Naive thymus-derived CD4-positive, alpha-beta T cell (primary cell): ENCODE measurements around the gene TRIM15. TPM values are rescaled to one million over a fixed set of nuclear protein-coding genes. Genes with fewer than 3 reads are reported as not detected.

Source experiments
- ATAC-seq: fragments of 150-1000 bp; cut with Tn5 transposase; 2 replicates; pipeline ENCODE4 v1.10.0; 2021; ENCODE audit warnings: mild to moderate bottlenecking, moderate library complexity
- CTCF ChIA-PET: fragments of 350-600 bp; sonication (Branson Sonifier 250); formaldehyde crosslinking; loops from one replicate; lab custom pipeline; 2021; ENCODE audit warnings: antibody characterized with exemption; lab: Charles Lee
- POLR2A ChIA-PET: fragments of 350-600 bp; sonication (Branson Sonifier 250); formaldehyde crosslinking; loops from one replicate; lab custom pipeline; 2021; ENCODE audit warnings: antibody characterized with exemption, inconsistent platforms; lab: Charles Lee
- DNase-seq, 9 donors: peaks; one replicate each; pipeline versions ENCODE4 v3.0.0 to v3.0.0-alpha.2; 2020 to 2022; ENCODE audit warnings: mixed read lengths in 1 of 9
- H3K27ac ChIP-seq: one replicate; pipeline ENCODE4 v1.7.0; 2013; ENCODE audit warnings: mild to moderate bottlenecking, low read depth, low read length, moderate library complexity
- H3K27me3 ChIP-seq, 2 donors: one replicate each; pipeline ENCODE4 v1.7.0; 2013; ENCODE audit warnings: low read length in 2 of 2, mild to moderate bottlenecking in 2 of 2, moderate library complexity in 2 of 2; ENCODE audit not compliant: control insufficient read depth in 2 of 2, insufficient read depth in 2 of 2
- H3K36me3 ChIP-seq, 3 experiments: 1 replicate in 2 of 3; 2 replicates in 1 of 3; pipeline ENCODE4 v1.7.0; 2013; ENCODE audit warnings: low read length in 3 of 3, mild to moderate bottlenecking in 3 of 3, moderate library complexity in 1 of 3; ENCODE audit not compliant: insufficient read depth in 3 of 3, control insufficient read depth in 2 of 3
- H3K4me1 ChIP-seq, 2 donors: one replicate each; pipeline ENCODE4 v1.7.0; 2013; ENCODE audit warnings: low read length in 2 of 2, mild to moderate bottlenecking in 2 of 2, moderate library complexity in 1 of 2; ENCODE audit not compliant: control insufficient read depth in 2 of 2, insufficient read depth in 2 of 2
- H3K4me3 ChIP-seq: 2 replicates; pipeline ENCODE4 v1.7.0; 2013; ENCODE audit warnings: mild to moderate bottlenecking, low read length
- H3K9me3 ChIP-seq, 3 experiments: 1 replicate in 2 of 3; 2 replicates in 1 of 3; pipeline ENCODE4 v1.7.0; 2013; ENCODE audit warnings: low read length in 3 of 3; ENCODE audit not compliant: control insufficient read depth in 2 of 3
- H3K27ac Mint-ChIP-seq, 9 donors: one replicate each; pipeline ENCODE4 v1.8.0; 2020 to 2022; ENCODE audit warnings: mixed read lengths in 9 of 9, mild to moderate bottlenecking in 8 of 9, moderate library complexity in 5 of 9, inconsistent platforms in 2 of 9
- H3K27me3 Mint-ChIP-seq, 5 donors: one replicate each; pipeline ENCODE4 v1.8.0; 2021 to 2022; ENCODE audit warnings: mixed read lengths in 5 of 5, mild to moderate bottlenecking in 1 of 5
- H3K36me3 Mint-ChIP-seq, 5 donors: one replicate each; pipeline ENCODE4 v1.8.0; 2020 to 2022; ENCODE audit warnings: mixed read lengths in 5 of 5, mild to moderate bottlenecking in 3 of 5, inconsistent platforms in 1 of 5
- H3K4me1 Mint-ChIP-seq, 7 donors: one replicate each; pipeline ENCODE4 v1.8.0; 2020 to 2022; ENCODE audit warnings: mixed read lengths in 7 of 7, mild to moderate bottlenecking in 3 of 7, inconsistent platforms in 1 of 7
- H3K4me3 Mint-ChIP-seq, 10 donors: one replicate each; pipeline ENCODE4 v1.8.0; 2020 to 2022; ENCODE audit warnings: mild to moderate bottlenecking in 10 of 10, mixed read lengths in 10 of 10, moderate library complexity in 6 of 10, inconsistent platforms in 2 of 10
- H3K9me3 Mint-ChIP-seq, 11 donors: one replicate each; pipeline ENCODE4 v1.8.0; 2020 to 2022; ENCODE audit warnings: mixed read lengths in 11 of 11, mild to moderate bottlenecking in 4 of 11, inconsistent platforms in 1 of 11, moderate library complexity in 1 of 11
- intact Hi-C, 2 donors: fragments of 100-400 bp; cut with micrococcal nuclease; formaldehyde crosslinking; loops; one replicate each; pipeline ENCODE4 v1.15.1; 2023
- polyA plus RNA-seq, 2 donors: library from polyadenylated mRNA; unstranded; fragments of 300-500 nt; fragmentation: Illumina TruSeq; gene quantifications; one replicate each; pipeline ENCODE4 v1.2.3, GENCODE V29; 2021
- total RNA-seq, 6 experiments: library from RNA in 5 of 6; stranded (reverse) in 5 of 6; gene quantifications; 1 replicate in 5 of 6; 2 replicates in 1 of 6; pipeline ENCODE4 v1.2.3 and lab custom pipeline; 2021 to 2026

The TRIM15 gene
- total and polyA plus RNA-seq, 7 experiments from 2014 or later: 0.46 TPM; not detected in 6

DNA sequence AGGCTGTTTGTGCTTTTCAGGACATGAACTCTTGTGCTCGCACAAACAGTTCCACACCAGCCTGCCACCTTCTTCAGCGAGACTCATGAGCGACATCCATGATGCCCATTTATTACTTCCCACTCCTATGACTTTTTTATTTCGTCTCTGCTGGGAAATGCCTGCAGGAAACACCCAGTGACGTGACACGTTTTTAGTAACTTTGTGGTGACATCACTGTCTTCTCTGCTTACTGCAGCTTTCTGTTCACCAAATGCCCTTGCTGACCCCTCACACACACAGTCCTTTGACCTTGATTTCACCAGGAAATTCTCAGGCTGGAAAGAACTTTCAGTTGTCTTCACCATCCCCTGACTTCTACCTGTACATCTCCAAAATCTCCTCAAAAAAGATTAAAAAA, 18.5 kb upstream of the TRIM15 start:
- no peak overlapping the region for H3K4me3 Mint-ChIP-seq
- ATAC-seq (no peak), DNase-seq (no peak)
- Histone ChIP-seq H3K27ac (no peak overlapping the region), H3K4me1 (no peaks in the 10 kb centered on the region), H3K9me3 (no peaks in the 10 kb centered on the region), H3K4me3 (no peak overlapping the region), H3K36me3 (no peaks in the 10 kb centered on the region), H3K27me3 (no peaks in the 10 kb centered on the region)
- H3K36me3 Mint-ChIP-seq: no peaks in the 10 kb centered on the region
- peaks cover 0 to 2% (median 0%) of the 10 kb centered on the region in 11 donors for H3K9me3 Mint-ChIP-seq
- CTCF ChIA-PET: no interaction called here
- peaks cover 0 to 4% (median 0%) of the 10 kb centered on the region in 7 donors for H3K4me1 Mint-ChIP-seq
- no peak overlapping the region for H3K27ac Mint-ChIP-seq
- peaks cover 31 to 48% (median 36%) of the 10 kb centered on the region in 5 donors for H3K27me3 Mint-ChIP-seq
- intact Hi-C loops: no loop called here
- POLR2A ChIA-PET: interaction anchor here (0.7 kb wide), 1 partner anchor 160 kb away, joined by 3 read pairs; no protein-coding TSS in a partner anchor

DNA sequence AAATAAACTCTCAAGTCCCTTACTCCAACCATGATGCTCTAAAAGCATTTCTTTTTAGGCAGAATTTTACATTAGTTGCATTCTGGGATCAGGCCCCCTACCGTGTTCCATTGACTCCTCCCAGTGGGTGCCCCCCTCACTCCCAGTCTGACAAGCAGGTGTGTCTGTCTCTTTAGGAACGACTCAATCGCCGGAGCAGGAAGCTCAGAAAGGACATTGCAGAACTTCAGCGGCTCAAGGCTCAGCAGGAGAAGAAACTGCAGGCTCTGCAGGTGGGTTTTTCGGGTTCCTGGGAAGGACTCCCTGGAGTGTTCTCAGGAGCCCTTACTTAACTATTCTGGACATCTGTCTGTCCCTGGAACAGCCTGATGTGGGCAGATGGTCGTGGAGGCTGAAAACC, 17.5 kb upstream of the TRIM15 start:
- no peak overlapping the region for H3K27ac ChIP-seq

DNA sequence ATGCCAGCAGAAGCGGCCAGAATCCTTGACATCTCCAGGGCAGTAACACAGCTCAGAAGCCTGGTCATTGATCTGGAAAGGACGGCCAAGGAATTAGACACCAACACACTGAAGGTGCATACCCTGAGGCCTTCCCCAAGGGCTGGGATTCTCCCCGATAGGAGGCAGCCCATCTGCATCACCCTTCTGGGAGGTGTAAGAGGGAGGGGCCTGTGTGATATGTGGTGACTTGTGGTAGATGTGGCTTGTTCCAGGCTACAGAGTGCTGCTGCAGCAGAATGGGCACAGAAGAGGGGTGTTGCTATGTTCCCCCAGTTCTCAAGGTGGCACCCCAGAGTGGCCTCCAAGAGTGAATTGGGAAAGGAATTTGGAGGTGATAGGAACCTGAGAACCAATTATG, 16.2 kb upstream of the TRIM15 start:
- Histone ChIP-seq H3K27me3 (no peaks in the 10 kb centered on the region), H3K4me1 (no peaks in the 10 kb centered on the region), H3K9me3 (no peaks in the 10 kb centered on the region), H3K27ac (no peak overlapping the region), H3K4me3 (no peak overlapping the region), H3K36me3 (no peaks in the 10 kb centered on the region)
- Mint-ChIP-seq H3K27ac (no peak overlapping the region), H3K36me3 (no peaks in the 10 kb centered on the region), H3K4me3 (no peak overlapping the region), H3K27me3 (peaks cover 14 to 33% (median 32%) of the 10 kb centered on the region in 5 donors), H3K9me3 (no peaks in the 10 kb centered on the region), H3K4me1 (peaks cover 0 to 8% (median 4%) of the 10 kb centered on the region in 7 donors)
- ATAC-seq (peak; percentile 37), DNase-seq (no peak)
- CTCF ChIA-PET: no interaction called here
- POLR2A ChIA-PET: no interaction called here
- intact Hi-C loops: no loop called here

More for the DNA sequence above, 17.5 kb upstream of the TRIM15 start:
- Histone ChIP-seq H3K4me1 (no peaks in the 10 kb centered on the region), H3K9me3 (no peaks in the 10 kb centered on the region), H3K4me3 (no peak overlapping the region), H3K36me3 (no peaks in the 10 kb centered on the region), H3K27me3 (no peaks in the 10 kb centered on the region)
- no peak overlapping the region for H3K4me3 Mint-ChIP-seq
- H3K9me3 Mint-ChIP-seq: no peaks in the 10 kb centered on the region
- peaks cover 24 to 42% (median 40%) of the 10 kb centered on the region in 5 donors for H3K27me3 Mint-ChIP-seq
- DNase-seq: no peak
- POLR2A ChIA-PET: no interaction called here
- intact Hi-C loops: no loop called here
- no peak for ATAC-seq
- H3K4me1 Mint-ChIP-seq: peaks cover 0 to 4% (median 0%) of the 10 kb centered on the region in 7 donors
- H3K36me3 Mint-ChIP-seq: no peaks in the 10 kb centered on the region
- no peak overlapping the region for H3K27ac Mint-ChIP-seq
- CTCF ChIA-PET: no interaction called here

DNA sequence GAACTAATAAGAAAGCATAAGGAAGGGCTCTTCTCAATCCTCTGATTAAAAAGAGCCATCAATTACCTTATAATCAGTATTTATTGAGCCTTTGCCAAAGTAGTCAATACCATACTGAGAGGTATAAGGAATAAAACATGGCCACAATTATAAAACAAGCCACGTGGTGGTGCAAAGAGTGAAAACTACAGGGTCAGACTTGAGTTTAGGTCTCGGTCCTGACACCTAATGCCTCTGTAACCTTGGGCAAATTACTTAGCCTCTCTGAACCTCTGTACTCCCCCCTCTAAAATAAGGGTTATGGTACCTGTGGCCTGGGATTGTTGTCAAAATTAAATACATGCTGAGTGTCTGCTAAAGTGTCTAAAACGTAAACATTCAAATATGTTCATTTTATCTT, 14.1 kb upstream of the TRIM15 start:
- Histone ChIP-seq H3K9me3 (no peaks in the 10 kb centered on the region), H3K27ac (no peak overlapping the region), H3K4me1 (no peaks in the 10 kb centered on the region), H3K4me3 (no peak overlapping the region), H3K27me3 (no peaks in the 10 kb centered on the region), H3K36me3 (no peaks in the 10 kb centered on the region)
- Mint-ChIP-seq H3K36me3 (no peaks in the 10 kb centered on the region), H3K9me3 (no peaks in the 10 kb centered on the region), H3K27me3 (peaks cover 9 to 37% (median 21%) of the 10 kb centered on the region in 5 donors), H3K4me3 (no peak overlapping the region), H3K4me1 (peaks cover 0 to 12% (median 4%) of the 10 kb centered on the region in 7 donors), H3K27ac (no peak overlapping the region)
- ATAC-seq (no peak), DNase-seq (no peak)
- intact Hi-C loops: no loop called here
- ChIA-PET CTCF (no interaction called here), POLR2A (no interaction called here)

DNA sequence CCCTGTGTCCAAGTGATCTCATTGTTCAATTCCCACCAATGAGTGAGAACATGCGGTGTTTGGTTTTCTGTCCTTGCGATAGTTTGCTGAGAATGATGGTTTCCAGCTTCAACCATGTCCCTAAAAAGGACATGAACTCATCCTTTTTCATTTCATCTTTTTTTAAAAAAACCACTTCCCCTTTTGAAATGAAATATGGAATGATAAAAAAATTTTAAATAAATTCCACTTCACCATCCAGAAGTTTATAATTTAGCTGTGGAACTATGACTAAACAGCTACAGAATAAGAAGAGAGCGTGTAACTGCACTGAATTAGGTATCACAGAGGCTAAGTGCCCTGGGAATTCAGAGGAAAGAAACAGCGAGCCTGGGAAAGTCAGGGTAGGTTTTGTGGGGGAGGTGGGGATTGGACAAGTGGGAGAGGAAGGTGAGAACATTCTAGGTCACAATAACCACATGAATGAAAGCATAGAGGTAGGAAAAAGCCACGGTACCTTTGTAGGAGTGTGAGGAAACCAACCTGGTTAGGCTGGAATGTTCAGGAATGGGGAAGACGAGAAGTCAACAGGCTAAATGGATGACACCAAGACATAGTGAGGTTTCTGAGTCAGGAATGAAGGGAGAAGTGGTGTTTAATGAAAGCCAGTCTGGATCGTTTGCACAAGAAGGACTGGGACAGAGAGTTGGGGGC, 13.3 kb upstream of the TRIM15 start:
- Mint-ChIP-seq H3K27ac (no peak overlapping the region), H3K4me3 (no peak overlapping the region), H3K36me3 (no peaks in the 10 kb centered on the region), H3K27me3 (peaks cover 7 to 39% (median 23%) of the 10 kb centered on the region in 5 donors), H3K4me1 (peaks cover 0 to 12% (median 4%) of the 10 kb centered on the region in 7 donors), H3K9me3 (no peaks in the 10 kb centered on the region)
- no peak for ATAC-seq
- Histone ChIP-seq H3K27me3 (no peaks in the 10 kb centered on the region), H3K27ac (no peak overlapping the region), H3K9me3 (no peaks in the 10 kb centered on the region), H3K36me3 (no peaks in the 10 kb centered on the region), H3K4me1 (no peaks in the 10 kb centered on the region), H3K4me3 (no peak overlapping the region)
- no peak for DNase-seq
- POLR2A ChIA-PET: no interaction called here
- CTCF ChIA-PET: no interaction called here
- intact Hi-C loops: no loop called here

DNA sequence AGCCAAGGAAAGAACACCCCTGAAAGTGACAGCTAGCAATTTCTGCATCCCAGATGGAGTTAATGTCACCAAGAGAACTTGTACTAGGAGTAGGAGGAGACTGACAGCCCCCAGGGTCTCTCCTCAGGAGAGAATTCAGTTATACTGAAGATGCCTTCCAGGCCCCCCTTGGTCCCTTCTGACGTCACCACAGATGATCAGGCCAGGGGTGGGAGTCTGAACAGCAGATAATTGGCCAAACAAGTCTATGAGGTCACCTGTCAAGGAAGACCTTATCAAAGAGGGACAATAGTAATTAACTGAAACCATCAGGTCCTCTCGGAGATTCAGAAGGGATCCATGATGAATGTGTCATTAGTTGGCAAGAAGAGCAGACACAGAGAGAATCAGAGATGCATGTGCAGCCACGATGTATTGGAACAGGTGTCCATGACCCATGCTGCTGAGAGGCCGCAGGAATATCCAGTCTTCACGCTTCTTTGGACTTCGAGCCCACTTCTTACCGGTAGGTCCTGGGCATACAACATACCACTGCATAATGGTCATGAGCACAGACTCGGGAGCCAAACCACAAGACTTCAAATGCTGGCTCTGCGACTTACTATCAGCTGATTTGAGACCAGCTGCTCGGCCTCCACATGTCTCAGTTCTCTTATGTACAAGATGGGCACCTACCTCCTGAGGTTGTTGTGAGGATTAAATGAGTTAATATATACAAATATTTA, 12.5 kb upstream of the TRIM15 start:
- intact Hi-C loops: no loop called here
- no peaks in the 10 kb centered on the region for H3K36me3 Mint-ChIP-seq
- H3K9me3 Mint-ChIP-seq: no peaks in the 10 kb centered on the region
- no peak overlapping the region for H3K4me3 ChIP-seq
- H3K9me3 ChIP-seq: no peaks in the 10 kb centered on the region
- DNase-seq (no peak), ATAC-seq (no peak)
- no peaks in the 10 kb centered on the region for H3K4me1 ChIP-seq
- no peak overlapping the region for H3K27ac ChIP-seq
- peaks cover 0 to 12% (median 4%) of the 10 kb centered on the region in 7 donors for H3K4me1 Mint-ChIP-seq
- no peaks in the 10 kb centered on the region for H3K27me3 ChIP-seq
- no peak overlapping the region for H3K27ac Mint-ChIP-seq
- ChIA-PET CTCF (no interaction called here), POLR2A (no interaction called here)
- no peaks in the 10 kb centered on the region for H3K36me3 ChIP-seq
- peaks cover 10 to 47% (median 26%) of the 10 kb centered on the region in 5 donors for H3K27me3 Mint-ChIP-seq
- no peak overlapping the region for H3K4me3 Mint-ChIP-seq
